Hindlimb muscle (tissue), 1 donor: ENCODE data around the gene ZNF48. TPM values are rescaled to one million over a fixed set of nuclear protein-coding genes. Genes with fewer than 3 reads are reported as not detected.

Source experiments
- DNase-seq: peaks from one replicate; pipeline ENCODE4 v3.0.0-alpha.2; 2013
- polyA plus RNA-seq: library from polyadenylated mRNA; unstranded; fragments of 120-200 nt; gene quantifications from one replicate; pipeline ENCODE4 v1.2.1, GENCODE V29; 2013; ENCODE audit not compliant: insufficient read length

Gene ZNF48
- polyA plus RNA-seq, 1 donor, result 7.0 TPM

DNA sequence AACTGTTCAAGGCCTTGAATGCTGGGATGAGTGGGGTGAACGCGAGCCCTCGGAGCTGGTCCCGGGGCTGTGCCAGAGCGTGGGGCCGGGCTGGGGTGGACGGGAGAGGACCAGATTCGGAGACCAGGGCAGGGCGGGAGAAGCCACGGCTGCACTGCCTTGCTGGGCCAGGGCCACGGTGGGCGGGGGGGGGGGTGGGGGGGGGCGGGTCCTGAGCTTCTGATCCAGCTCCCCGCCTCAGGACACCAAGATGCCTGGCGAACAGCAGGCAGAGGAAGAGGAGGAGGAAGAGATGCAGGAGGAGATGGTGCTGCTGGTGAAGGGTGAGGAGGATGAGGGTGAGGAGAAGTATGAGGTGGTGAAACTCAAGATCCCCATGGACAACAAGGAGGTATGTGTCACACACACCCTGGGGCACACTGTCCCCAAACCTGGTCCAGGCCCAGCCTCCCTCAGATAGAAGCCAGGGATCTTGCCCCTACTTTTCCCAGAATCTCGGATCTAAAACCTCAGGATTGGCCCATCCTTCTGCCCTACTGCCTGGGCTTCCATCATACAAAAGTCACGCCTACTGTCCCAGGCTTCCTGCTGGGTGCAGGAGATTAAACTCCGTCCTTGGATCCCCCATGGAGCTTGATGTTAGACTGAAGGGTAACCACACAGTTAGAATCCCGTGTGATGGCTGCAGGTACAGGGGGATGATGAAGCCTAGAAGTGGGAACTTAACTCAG lies 12.7 kb downstream of the ZNF48 start:
- DNase-seq, result no peak

DNA sequence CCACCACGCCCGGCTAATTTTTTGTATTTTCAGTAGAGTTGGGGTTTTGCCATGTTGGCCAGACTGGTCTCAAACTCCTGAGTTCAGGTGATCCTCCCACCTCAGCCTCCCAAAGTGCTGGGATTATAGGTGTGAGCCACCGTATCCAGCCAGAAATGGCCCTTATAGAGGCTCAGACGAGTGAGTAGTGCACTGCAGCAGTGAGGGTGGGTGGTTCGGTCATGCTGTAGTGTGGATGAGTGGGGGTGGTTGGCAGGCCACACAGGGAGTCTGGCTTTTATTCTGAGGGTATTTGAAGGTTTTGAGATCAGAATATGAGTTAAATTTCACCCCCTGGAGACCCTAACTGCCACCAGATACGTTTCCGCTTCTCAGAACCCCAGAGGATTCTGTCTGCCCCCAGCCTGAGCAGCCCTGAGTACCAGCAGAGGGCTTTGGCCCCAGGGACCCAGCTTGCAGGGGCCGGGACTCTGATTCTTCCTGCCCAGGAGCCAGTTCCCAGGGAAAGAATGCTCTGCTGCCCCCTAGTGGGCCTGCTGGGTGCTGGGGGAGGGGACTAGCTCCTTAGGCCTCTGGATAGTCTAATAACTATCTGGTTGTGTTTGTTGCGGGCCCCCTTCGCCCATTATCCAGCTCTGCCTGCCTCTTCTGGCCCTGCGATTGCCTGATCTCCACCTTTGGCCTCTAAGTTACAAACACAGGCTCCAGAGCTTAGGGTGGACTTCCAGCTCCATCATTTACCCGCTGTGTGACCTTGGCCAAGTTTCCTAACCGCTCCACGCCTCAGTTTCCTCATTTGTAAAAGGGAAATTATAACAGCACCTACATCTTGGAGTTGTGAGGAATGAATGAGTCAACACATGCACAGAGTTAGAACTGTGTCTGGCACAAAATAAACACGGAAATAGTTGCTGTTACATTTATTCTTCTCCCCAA lies 14.2 kb downstream of the ZNF48 start:
- DNase-seq, result peak; percentile 90

DNA sequence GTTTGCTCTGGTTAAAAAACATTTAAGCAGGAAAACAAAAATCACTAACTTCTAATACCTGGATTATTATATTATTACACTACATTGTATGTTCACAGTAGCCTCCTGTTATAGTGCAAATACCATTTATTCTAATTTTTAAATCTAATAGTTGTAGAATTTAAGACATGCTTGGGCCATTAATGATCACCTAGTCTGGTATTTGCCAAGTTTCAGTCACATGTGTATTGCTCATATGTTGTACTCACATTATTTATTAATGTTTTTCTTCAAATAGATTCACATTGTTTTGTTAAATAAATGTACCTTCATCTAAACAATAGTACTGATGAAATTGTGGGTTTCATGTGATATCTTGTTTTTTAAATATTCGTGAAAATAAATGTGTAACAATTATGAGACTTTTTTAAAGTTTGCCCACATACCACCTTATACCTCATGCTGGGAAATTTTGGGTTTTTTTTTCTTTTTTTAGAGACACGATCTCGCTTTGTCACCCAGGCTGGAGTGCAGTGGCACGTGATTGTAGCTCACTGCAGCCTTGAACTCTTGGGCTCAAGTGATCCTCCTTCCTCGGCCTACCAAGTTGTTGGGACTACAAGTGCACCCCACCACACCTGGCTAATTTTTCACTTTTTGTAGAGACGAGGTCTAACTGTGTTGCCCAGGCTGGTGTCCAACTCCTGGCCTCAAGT lies 18.0 kb downstream of the ZNF48 start:
- no peak for DNase-seq

DNA sequence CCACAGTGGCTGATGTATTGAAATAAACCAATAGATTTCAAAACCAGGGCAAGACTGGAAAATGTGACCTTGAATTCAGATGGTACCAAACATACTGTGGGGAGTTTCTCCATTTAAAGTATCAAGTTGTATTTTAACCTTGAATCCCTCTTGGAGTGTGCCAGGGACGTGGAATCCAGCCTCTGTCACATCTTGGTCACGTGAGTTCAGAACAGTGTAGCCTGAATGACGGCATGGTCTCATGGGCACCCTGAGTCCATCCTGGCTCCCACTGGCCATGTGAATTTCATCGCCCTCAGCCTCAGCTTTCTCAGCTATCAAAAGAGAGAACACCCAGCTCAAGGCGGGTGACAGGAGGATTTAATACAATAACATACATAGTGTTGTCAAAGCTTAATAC lies 18.9 kb downstream of the ZNF48 start:
- no peak for DNase-seq

DNA sequence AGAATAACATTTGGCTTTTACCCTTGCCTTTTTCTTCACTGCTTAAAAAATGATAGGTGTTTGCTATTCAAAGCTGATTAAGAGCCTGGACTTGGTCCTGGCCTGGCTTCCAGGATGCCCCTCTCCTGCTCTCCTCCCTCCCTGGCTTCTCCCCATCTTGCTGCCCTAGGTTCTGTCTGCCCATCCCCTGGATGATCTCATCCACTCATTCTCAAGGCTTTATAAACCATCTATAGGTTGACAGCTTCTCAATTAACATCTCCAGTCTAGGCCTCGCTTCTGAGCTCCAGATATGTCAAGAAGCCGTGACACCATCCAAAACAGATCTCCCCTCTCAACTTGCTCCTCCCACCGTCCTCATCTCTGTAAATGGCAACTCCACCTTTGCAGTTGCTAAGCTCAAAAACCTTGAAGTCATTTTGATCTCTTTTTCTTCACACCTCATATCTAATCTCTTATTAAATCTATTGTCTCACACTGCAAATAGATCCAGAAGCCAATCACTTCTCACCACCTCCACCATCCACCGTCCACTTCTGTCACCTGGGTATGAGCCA lies 20.9 kb downstream of the ZNF48 start:
- DNase-seq, result no peak

DNA sequence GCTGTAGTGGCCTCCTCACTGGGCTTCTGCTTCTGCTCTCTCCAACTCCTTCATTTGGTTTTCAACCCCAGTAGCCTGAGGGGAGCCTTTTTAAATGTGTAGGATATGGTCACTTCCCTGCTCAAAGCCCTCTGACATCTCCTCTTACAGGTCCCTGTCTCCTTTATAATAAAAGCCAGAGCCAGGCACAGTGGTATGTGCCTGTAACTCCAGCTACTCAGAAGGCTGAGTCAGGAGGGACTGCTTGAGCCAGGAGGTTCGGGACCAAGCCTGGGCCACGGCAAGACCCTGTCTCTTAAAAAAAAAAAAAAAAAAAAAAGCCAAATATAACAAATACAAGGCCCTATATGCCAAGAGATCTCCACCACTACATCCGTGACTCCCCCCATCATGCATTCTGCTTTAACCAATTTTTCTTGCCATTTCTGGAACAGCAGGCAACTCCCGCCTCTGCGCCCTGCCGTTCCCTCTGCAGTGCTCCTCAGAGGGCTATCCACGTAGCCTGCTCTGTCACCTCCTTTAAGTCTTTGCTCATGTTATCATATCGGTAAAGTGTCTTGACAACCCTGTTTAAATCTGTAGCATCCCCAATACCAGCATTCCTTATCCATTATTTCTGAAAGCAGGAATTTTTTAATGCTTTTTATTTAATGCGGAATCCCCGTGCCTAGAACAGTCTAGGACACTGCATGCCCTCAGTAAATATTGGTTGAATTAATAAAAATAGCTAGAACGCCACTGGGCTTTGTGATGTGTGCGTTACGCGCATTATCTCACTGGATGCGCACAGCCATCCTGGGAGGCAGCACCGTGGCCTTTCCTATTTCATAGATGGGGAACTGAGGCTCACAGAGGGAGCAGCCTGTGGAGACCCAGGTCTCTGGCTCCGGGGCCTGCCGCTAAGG lies 21.7 kb downstream of the ZNF48 start:
- no peak for DNase-seq

DNA sequence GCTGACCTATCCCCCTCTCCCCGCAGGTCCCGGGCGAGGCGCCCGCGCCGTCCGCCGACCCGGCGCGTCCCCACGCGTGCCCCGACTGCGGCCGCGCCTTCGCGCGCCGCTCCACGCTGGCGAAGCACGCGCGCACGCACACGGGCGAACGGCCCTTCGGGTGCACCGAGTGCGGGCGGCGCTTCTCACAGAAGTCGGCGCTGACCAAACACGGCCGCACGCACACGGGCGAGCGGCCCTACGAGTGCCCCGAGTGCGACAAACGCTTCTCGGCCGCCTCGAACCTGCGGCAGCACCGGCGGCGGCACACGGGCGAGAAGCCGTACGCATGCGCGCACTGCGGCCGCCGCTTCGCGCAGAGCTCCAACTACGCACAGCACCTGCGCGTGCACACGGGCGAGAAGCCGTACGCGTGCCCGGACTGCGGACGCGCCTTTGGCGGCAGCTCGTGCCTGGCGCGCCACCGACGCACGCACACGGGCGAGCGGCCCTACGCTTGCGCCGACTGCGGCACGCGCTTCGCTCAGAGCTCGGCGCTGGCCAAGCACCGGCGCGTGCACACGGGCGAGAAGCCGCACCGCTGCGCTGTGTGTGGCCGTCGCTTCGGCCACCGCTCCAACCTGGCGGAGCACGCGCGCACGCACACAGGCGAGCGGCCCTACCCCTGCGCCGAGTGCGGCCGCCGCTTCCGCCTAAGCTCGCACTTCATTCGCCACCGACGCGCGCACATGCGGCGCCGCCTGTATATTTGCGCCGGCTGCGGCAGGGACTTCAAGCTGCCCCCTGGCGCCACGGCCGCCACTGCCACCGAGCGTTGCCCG lies 22.5 kb downstream of the ZNF48 start:
- DNase-seq, result peak; percentile 92

DNA sequence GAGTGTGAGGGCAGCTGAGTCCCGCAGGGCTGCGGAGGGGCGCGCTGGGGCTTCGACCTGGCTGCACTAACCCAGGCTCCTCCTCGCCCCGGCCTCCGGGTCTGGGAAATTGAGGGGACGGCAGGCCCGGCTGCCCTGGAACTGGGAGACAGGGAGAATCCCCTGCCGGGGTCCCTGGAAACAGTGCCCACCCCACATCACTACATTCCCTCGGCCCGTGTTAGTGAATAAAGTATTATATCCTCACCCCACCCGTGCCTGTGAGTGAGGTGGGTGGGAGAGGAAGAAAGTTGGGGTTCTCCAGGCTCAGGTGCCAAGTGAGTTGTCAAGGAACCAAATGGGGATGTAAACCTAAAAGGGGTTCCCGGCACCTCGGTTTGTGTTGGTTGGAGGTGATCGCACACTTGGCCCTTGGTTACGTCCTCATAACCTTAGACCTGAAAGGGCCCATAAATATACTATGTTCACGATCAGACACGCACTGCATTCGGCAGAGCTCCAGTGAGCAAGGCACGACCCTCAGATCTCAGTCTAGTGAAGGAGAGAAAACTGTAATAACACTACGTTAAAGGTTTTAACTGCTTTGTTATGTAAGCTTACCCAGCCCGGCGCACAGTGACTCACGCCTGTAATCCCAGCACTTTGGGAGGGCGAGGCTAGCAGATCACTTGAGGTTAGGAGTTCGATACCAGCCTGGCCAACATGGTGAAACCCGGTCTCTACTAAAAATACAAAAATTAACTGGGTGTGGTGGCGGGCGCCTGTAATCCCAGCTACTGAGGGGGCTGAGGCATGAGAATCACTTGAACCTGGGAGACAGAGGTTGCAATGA lies 23.3 kb downstream of the ZNF48 start:
- no peak for DNase-seq

DNA sequence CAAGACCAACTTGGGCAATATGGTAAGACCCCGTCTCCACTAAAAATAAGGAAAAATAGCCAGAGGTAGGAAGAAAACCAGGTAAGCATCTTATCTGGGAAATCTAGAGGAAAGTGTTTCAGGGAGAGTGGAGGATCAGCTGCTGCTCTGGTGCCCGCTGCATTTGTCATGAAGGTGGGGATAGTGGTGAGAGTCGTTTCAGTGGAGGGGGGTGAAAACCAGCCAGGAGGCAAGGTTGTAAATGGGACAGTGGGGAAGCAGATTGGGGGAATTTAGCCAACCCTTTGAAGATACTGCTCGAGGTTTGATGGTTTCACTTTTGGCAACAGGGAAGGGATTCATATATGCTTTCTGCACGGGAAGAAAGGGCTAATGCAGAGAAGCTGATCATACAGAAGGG lies 25.8 kb downstream of the ZNF48 start:
- DNase-seq, result no peak

DNA sequence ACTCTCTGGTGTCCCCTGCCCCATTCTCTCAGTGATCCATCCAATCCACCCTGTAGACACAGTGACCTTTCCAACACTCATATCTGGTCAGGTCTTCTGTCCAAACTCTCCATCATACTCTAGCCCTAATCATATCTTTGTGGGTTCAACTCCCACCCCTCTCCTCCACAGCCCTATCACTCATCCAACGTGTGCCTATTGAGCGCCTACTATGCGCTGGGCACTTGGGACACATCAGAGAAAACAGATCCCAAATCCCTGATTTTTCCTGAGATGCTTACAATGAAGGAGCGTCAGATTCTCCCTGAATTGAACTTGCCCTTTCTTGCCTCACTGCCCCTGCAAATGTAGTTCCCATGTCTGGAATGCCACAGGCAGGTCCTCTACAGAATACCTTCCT lies 32.8 kb downstream of the ZNF48 start:
- DNase-seq, result no peak

DNA sequence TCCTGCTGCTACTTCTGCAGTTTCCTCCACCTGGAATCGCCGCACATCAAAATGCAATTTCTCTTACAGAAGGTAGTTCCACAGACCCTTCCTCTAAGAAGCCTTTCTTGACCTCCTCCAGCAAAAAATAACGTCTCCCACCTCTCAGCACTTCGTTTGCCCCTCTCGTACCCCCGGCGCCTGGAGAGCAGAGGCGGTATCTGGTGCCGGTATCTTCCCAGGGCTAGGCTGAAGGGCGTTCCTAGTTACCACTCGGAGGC lies 34.1 kb downstream of the ZNF48 start:
- DNase-seq, result peak; percentile 14

DNA sequence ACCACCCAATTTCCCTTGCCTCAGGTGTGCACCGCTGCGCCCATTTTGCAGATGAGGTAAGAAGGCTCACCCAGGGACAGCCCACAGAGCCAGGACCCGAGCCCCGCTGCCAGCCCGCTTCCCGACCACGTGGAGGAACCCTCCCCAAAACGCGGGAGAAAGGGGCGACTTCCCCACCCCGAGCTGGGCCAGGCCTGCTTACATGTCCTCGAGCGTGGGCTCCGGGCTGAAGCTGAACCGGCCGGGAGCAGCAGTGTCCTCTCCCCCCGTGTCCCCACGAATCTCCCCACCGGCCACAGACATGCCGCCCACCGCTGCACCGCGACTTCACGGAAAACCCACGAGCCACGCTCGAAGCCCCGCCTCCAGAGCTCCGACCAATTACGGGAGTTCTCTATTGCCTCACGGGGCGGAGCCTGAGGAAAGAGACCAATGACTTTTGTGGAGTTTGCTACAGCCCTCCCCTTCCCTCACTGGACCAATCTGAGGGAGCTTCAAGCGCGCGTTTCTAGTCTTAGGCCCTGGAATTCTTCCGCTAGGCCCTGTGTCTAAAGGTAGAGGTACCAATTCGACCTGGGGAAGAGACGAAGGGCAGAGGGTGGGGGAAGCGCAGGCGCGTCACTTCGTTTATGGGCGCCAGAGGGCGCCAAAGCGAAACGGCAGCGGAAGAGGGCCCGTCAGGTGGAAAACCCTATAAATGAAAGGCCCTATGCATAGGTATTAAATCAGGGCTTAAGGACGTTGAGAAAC lies 34.6 kb downstream of the ZNF48 start, which contains the start of gene DCTPP1:
Gene DCTPP1, minus strand, starts transcription at position 353 of the 750 bp plus-strand sequence. Its CDS starts 50 bp downstream, at position 303.
- peak; percentile 96 for DNase-seq

DNA sequence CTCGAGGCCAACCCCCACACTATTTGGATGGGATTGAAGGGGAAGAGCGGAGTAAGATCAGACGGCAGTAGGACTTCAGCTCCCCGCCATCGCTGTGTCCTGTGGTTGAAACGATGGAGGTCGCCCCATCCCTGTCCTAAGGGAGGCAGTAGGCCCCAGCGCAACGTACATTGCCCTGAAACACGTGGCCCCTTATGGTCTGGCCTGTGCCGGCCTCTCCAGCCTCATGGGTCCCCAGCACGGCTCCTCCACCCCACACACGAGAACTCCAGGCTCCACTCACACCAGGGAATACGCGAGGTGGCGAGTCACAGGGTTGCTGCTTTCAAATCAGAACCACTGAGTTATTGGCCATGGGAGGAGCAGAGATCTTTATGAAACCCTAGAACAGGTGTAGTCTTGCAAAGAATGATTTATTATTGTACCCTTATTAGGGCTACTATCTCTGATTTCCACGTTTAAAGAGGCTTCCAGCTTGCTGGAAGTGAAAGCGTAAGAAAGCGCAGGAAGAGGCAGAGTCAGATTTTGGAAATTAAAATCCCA lies 35.3 kb downstream of the ZNF48 start:
- DNase-seq, result no peak

DNA sequence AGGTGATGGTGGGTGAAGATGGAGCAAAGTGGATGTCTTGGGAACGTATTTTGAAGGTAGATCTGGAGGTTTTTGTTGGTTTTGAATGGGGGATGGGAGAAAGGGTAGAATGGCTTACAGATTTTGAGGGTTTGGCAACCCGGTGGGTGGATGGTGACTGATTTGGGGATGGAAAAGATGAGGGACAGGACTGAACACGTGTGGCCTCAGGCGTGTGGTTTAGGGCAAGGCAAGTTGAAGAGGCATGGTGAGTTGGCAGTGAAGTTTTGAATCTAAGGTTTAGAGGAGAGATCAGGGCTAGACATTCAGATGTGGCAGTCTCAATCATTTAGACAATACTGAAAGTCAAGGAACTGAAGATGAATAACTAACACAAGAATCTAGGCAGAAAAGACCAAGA lies 39.6 kb downstream of the ZNF48 start:
- DNase-seq, result no peak

DNA sequence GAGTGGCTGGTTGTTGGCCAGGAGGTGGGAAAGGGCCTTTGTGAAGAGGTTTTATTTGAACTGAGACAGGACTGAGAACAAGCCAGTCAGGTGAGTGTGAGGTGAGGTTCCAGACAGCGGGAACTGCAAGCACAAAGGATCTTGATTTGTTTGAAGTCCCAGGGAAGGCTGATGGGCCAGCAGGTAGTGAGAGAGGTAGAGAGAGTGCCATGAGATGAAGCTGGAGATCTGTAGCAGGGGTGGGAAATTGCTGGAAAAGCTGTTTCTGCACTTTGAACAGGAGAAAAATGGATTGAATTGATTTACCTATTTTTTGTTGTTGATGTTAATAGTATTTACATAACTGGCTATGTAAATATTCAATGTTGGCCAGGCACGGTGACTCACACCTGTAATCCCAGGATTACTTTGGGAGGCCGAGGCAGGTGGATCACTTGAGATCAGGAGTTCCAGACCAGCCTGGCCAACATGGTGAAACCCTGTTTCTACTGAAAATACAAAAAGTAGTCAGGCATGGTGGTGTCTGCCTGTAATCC lies 42.4 kb downstream of the ZNF48 start:
- DNase-seq, result no peak

DNA sequence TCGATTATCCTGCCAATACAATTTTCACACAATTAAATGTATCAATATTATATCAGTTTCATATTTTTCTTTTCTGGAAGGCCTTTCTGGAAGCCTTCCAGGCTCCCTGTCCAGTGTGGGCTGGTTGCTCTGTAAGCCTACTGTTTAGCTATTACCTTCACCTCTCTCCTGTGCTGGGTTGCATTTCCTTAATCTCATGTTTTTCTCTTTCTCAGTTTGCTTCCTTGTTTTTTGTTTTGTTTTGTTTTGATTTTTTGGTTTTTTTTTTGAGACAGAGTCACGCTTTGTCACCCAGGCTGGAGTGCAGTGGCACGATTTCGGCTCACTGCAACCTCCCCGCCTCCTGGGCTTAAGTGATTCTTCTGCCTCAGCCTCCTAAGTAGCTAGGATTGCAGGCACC lies 43.6 kb downstream of the ZNF48 start:
- no peak for DNase-seq

DNA sequence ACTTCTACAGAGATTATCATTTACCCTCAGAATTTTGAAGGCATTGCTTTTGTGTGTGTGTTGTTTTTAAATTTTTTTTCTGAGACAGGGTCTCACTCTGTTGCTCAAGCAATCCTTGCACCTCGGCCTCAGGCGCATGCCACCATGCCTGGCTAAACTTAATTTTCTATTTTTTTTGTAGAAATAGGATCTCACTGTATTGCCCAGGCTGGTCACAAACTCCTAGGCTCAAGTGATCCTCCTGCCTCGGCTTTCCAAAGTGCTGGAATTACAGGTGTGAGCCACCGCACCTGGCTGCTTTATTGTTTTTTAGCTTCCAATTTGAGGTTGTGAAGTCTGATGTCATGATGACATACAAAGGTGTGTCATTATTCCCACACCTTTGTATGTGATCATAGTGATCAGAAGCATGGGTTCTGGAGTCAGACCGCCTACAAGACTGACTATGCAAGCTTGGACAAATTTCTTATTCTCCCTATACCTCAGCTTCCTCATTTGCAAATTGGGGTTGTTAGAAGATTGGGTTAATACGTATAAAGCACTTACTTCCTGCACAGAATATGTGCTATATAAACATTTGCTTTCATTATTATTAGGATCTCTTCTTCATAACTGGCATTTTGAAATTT lies 44.6 kb downstream of the ZNF48 start:
- DNase-seq, result no peak

DNA sequence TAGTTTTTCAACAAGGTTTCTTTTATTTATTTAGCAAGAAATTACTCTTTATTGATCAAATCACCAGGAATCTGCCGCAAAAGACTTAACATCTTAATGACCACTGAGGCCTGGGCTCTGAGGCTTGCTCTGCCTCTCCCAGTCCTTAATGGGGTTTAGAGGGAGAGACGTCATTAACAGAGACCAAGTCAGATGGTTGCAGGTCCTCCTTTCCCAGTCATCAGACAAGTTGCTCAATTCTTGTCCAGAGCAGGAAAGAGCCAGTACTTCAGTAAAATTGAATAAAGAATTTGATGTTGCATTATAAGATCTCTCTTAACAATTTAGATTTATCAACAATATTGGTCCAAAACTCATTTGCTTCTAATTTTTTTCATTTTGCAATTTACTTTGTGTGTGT lies 48.4 kb downstream of the ZNF48 start:
- no peak for DNase-seq
